ENCODE measurements around the gene CDHR5.

CDHR5 gene

DNA sequence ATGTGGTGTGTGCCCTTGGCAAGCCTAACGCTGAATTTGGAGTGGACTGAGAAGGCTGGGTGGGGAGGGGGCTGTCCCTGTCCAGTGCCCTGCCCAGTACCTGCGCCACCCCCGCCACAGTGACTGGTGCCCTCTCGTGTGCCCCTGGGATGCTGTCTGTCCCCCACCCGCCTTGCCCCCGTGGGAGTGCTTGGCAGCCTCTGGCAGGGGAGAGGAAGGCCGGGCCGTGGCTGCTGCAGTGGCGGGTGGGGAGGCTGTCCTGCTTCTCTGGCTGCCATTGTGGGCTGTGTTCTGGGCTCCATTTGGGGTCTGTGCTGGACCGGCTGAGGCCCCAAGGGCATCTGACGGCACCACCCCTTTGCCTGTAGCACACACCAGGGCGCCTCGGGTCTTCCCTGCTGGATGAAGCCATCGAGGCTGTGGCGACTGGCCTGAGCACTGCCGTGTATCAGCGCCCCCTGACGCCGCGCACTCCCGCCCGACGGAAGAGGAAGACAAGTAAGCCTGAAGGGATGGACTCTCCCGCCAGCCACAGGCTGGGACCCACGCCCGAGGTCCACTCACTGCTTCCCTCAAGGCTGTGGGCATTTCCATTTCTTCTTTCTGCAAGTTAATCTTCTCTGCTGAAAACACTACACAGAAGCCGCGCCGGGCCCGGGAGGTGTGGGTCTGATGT, 26.6 kb downstream of the CDHR5 start:
- H4K91ac ChIP-seq (ENCODE audit: low read depth, low read length, poor library complexity): no peak overlapping the region
- no peak overlapping the region for H2AFZ ChIP-seq (ENCODE audit: low read length)
- H3K79me1 ChIP-seq (ENCODE audit: low read depth, low read length): peaks cover 8% of the 10 kb centered on the region
- H3K36me3 ChIP-seq (replicated peaks in 1 of 2; ENCODE audit: control insufficient read depth in 2 of 2, insufficient read depth in 2 of 2, low read length in 2 of 2): peaks cover 57 to 95% of the 10 kb centered on the region in 2 donors
- no peak overlapping the region for H2BK120ac ChIP-seq (ENCODE audit: low read depth, low read length)
- H3K4me1 ChIP-seq (ENCODE audit: control insufficient read depth in 2 of 2, insufficient read depth in 1 of 2, low read depth in 1 of 2, low read length in 2 of 2): no peaks in the 10 kb centered on the region
- H2BK12ac ChIP-seq (ENCODE audit: low read length): no peak overlapping the region
- H2BK15ac ChIP-seq (ENCODE audit: low read length): no peak overlapping the region
- H3K23ac ChIP-seq (ENCODE audit: low read depth, low read length, poor library complexity): peak overlapping the region; percentile 17
- H2AK5ac ChIP-seq (ENCODE audit: low read depth, low read length): no peak overlapping the region
- no peak overlapping the region for H4K8ac ChIP-seq (ENCODE audit: low read depth, low read length)
- no peak for DNase-seq (ENCODE audit: low spot score)
- H2BK5ac ChIP-seq (ENCODE audit: low read length): peak overlapping the region; percentile 53
- H3K14ac ChIP-seq (ENCODE audit: low read length): no peak overlapping the region
- no peaks in the 10 kb centered on the region for H3K9me3 ChIP-seq (replicated peaks in 1 of 2; ENCODE audit: control insufficient read depth in 2 of 2, insufficient read depth in 1 of 2, low read depth in 1 of 2, low read length in 2 of 2)
- H3K4me3 ChIP-seq (ENCODE audit: low read length in 2 of 2): no peak overlapping the region
- H3K27ac ChIP-seq (replicated peaks; ENCODE audit: low read length): no peak overlapping the region
- H3K18ac ChIP-seq (ENCODE audit: low read length): no peak overlapping the region
- no peak overlapping the region for H3K4ac ChIP-seq (ENCODE audit: low read length)
- H3K9ac ChIP-seq (ENCODE audit: low read depth, low read length, poor library complexity): no peak overlapping the region
- no CpG with 5 or more reads among the region's 30 CpGs for WGBS, 2 donors (ENCODE audit: extremely low coverage in 2 of 2, insufficient read length in 2 of 2, insufficient replicate concordance in 1 of 2)
- H3K27me3 ChIP-seq (ENCODE audit: control insufficient read depth in 3 of 3, insufficient read depth in 3 of 3, low read depth in 1 of 3, low read length in 3 of 3): no peaks in the 10 kb centered on the region
- H3K4me2 ChIP-seq (ENCODE audit: insufficient read depth, low read length, poor library complexity, severe bottlenecking): no peak overlapping the region

DNA sequence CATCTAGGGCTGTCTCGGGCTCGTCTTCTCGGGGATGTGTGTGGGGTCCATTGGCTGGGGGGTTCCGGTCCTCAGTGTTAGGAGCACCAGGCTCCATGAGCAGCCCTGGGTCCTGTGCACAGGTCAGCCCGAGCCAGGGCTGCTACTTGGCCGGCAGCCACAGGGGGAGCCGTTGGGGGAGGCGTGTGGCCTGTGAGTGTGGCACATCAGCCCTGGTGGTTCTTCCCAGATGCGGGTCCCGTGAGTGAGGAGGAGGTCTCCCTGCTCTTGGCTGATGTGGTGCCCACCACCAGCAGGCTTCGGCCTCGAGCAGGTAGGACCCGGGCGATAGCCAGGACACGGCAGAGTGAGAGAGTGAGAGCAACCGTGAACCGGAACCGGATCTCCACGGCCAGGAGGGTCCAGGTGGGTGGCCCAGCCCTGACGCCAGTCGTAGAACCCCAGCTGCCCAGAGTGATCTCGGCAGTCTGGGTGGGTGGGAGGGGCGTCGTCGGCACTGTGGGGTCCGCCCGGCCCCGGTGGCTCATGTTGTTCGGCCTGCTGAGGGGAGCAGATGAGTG, 27.5 kb downstream of the CDHR5 start:
- H3K14ac ChIP-seq (ENCODE audit: low read length): no peak overlapping the region
- H2AFZ ChIP-seq (ENCODE audit: low read length): no peak overlapping the region
- no peak overlapping the region for H2BK12ac ChIP-seq (ENCODE audit: low read length)
- no peak overlapping the region for H3K4me3 ChIP-seq (ENCODE audit: low read length in 2 of 2)
- H3K9me3 ChIP-seq (replicated peaks in 1 of 2; ENCODE audit: control insufficient read depth in 2 of 2, insufficient read depth in 1 of 2, low read depth in 1 of 2, low read length in 2 of 2): no peaks in the 10 kb centered on the region
- H3K4ac ChIP-seq (ENCODE audit: low read length): no peak overlapping the region
- H4K91ac ChIP-seq (ENCODE audit: low read depth, low read length, poor library complexity): no peak overlapping the region
- H3K9ac ChIP-seq (ENCODE audit: low read depth, low read length, poor library complexity): no peak overlapping the region
- H3K18ac ChIP-seq (ENCODE audit: low read length): no peak overlapping the region
- peaks cover 8% of the 10 kb centered on the region for H3K79me1 ChIP-seq (ENCODE audit: low read depth, low read length)
- peaks cover 63 to 95% of the 10 kb centered on the region in 2 donors for H3K36me3 ChIP-seq (replicated peaks in 1 of 2; ENCODE audit: control insufficient read depth in 2 of 2, insufficient read depth in 2 of 2, low read length in 2 of 2)
- peak overlapping the region; percentile 1 for H3K23ac ChIP-seq (ENCODE audit: low read depth, low read length, poor library complexity)
- H3K27ac ChIP-seq (replicated peaks; ENCODE audit: low read length): no peak overlapping the region
- H3K27me3 ChIP-seq (ENCODE audit: control insufficient read depth in 3 of 3, insufficient read depth in 3 of 3, low read depth in 1 of 3, low read length in 3 of 3): no peaks in the 10 kb centered on the region
- DNase-seq (ENCODE audit: low spot score): no peak
- H2AK5ac ChIP-seq (ENCODE audit: low read depth, low read length): no peak overlapping the region
- peak overlapping the region; percentile 88 for H2BK5ac ChIP-seq (ENCODE audit: low read length)
- no peak overlapping the region for H3K4me2 ChIP-seq (ENCODE audit: insufficient read depth, low read length, poor library complexity, severe bottlenecking)
- H3K4me1 ChIP-seq (ENCODE audit: control insufficient read depth in 2 of 2, insufficient read depth in 1 of 2, low read depth in 1 of 2, low read length in 2 of 2): no peaks in the 10 kb centered on the region
- H4K8ac ChIP-seq (ENCODE audit: low read depth, low read length): no peak overlapping the region
- WGBS, 2 donors (ENCODE audit: extremely low coverage in 2 of 2, insufficient read length in 2 of 2, insufficient replicate concordance in 1 of 2): no CpG with 5 or more reads among the region's 29 CpGs
- H2BK120ac ChIP-seq (ENCODE audit: low read depth, low read length): no peak overlapping the region
- no peak overlapping the region for H2BK15ac ChIP-seq (ENCODE audit: low read length)

DNA sequence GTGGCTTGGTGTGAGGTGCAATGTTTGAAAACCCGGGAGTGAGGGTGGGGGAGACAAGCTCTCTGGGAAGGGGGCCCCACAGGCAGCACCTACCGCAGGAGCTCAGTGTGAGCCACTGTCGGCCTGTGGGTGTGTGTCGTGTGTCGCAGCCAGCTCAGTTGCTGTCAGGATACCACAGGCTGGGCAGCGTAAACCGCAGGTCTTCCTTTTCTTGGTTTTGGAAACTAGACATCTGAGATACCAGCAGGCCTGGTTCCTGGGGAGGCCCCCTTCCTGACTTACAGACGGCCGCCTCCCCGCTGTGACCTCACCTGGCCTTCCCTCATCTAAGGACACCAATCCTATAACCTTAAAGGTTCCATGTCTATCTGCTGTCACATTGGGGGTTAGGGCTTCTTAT, 28.4 kb downstream of the CDHR5 start:
- no peaks in the 10 kb centered on the region for H3K4me1 ChIP-seq (ENCODE audit: control insufficient read depth in 2 of 2, insufficient read depth in 1 of 2, low read depth in 1 of 2, low read length in 2 of 2)
- H3K14ac ChIP-seq (ENCODE audit: low read length): no peak overlapping the region
- no peak overlapping the region for H2AFZ ChIP-seq (ENCODE audit: low read length)
- no peak overlapping the region for H2BK120ac ChIP-seq (ENCODE audit: low read depth, low read length)
- no peak overlapping the region for H3K9ac ChIP-seq (ENCODE audit: low read depth, low read length, poor library complexity)
- H2BK5ac ChIP-seq (ENCODE audit: low read length): no peak overlapping the region
- no peak overlapping the region for H3K4me3 ChIP-seq (ENCODE audit: low read length in 2 of 2)
- no peak overlapping the region for H3K4me2 ChIP-seq (ENCODE audit: insufficient read depth, low read length, poor library complexity, severe bottlenecking)
- no peaks in the 10 kb centered on the region for H3K9me3 ChIP-seq (replicated peaks in 1 of 2; ENCODE audit: control insufficient read depth in 2 of 2, insufficient read depth in 1 of 2, low read depth in 1 of 2, low read length in 2 of 2)
- H3K27me3 ChIP-seq (ENCODE audit: control insufficient read depth in 3 of 3, insufficient read depth in 3 of 3, low read depth in 1 of 3, low read length in 3 of 3): no peaks in the 10 kb centered on the region
- no peak overlapping the region for H3K4ac ChIP-seq (ENCODE audit: low read length)
- DNase-seq (ENCODE audit: low spot score): no peak
- H3K27ac ChIP-seq (replicated peaks; ENCODE audit: low read length): no peak overlapping the region
- no peak overlapping the region for H2AK5ac ChIP-seq (ENCODE audit: low read depth, low read length)
- peaks cover 60 to 92% of the 10 kb centered on the region in 2 donors for H3K36me3 ChIP-seq (replicated peaks in 1 of 2; ENCODE audit: control insufficient read depth in 2 of 2, insufficient read depth in 2 of 2, low read length in 2 of 2)
- H2BK15ac ChIP-seq (ENCODE audit: low read length): no peak overlapping the region
- H4K8ac ChIP-seq (ENCODE audit: low read depth, low read length): no peak overlapping the region
- peaks cover 6% of the 10 kb centered on the region for H3K79me1 ChIP-seq (ENCODE audit: low read depth, low read length)
- WGBS, 2 donors (ENCODE audit: extremely low coverage in 2 of 2, insufficient read length in 2 of 2, insufficient replicate concordance in 1 of 2): no CpG with 5 or more reads among the region's 10 CpGs
- H4K91ac ChIP-seq (ENCODE audit: low read depth, low read length, poor library complexity): no peak overlapping the region
- no peak overlapping the region for H3K18ac ChIP-seq (ENCODE audit: low read length)
- no peak overlapping the region for H2BK12ac ChIP-seq (ENCODE audit: low read length)
- H3K23ac ChIP-seq (ENCODE audit: low read depth, low read length, poor library complexity): no peak overlapping the region

DNA sequence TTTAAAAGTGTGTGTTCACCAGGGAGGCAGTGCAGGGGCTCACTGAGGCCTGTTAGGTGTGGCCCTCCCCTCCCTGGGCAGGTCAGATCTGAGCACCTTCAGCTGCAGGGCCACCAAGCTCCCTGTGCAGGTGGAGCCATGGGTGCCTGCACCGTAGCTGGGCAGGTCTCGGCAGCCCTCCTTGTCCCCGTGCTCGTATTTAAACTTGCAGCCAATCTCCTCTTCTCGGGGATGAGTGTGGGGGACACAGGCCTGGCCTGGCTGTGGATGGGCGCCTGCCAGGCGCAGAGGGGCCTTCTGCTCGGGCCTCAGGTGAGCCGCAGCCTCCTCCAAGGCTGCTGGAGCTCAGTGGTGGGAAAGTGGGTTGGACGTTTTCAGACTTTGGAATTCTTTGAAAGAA, 29.4 kb downstream of the CDHR5 start:
- no peaks in the 10 kb centered on the region for H3K9me3 ChIP-seq (replicated peaks in 1 of 2; ENCODE audit: control insufficient read depth in 2 of 2, insufficient read depth in 1 of 2, low read depth in 1 of 2, low read length in 2 of 2)
- H4K91ac ChIP-seq (ENCODE audit: low read depth, low read length, poor library complexity): no peak overlapping the region
- H3K4ac ChIP-seq (ENCODE audit: low read length): peak overlapping the region; percentile 66
- no CpG with 5 or more reads among the region's 10 CpGs for WGBS, 2 donors (ENCODE audit: extremely low coverage in 2 of 2, insufficient read length in 2 of 2, insufficient replicate concordance in 1 of 2)
- no peak overlapping the region for H2BK12ac ChIP-seq (ENCODE audit: low read length)
- peak overlapping the region; percentile 8 for H3K18ac ChIP-seq (ENCODE audit: low read length)
- no peak overlapping the region for H2AFZ ChIP-seq (ENCODE audit: low read length)
- H3K27me3 ChIP-seq (ENCODE audit: control insufficient read depth in 3 of 3, insufficient read depth in 3 of 3, low read depth in 1 of 3, low read length in 3 of 3): no peaks in the 10 kb centered on the region
- H4K8ac ChIP-seq (ENCODE audit: low read depth, low read length): no peak overlapping the region
- no peaks in the 10 kb centered on the region for H3K4me1 ChIP-seq (ENCODE audit: control insufficient read depth in 2 of 2, insufficient read depth in 1 of 2, low read depth in 1 of 2, low read length in 2 of 2)
- H3K36me3 ChIP-seq (replicated peaks in 1 of 2; ENCODE audit: control insufficient read depth in 2 of 2, insufficient read depth in 2 of 2, low read length in 2 of 2): peaks cover 60 to 96% of the 10 kb centered on the region in 2 donors
- H3K23ac ChIP-seq (ENCODE audit: low read depth, low read length, poor library complexity): peak overlapping the region; percentile 55
- peak overlapping the region; percentile 12 for H3K9ac ChIP-seq (ENCODE audit: low read depth, low read length, poor library complexity)
- H3K4me2 ChIP-seq (ENCODE audit: insufficient read depth, low read length, poor library complexity, severe bottlenecking): no peak overlapping the region
- no peak overlapping the region for H2AK5ac ChIP-seq (ENCODE audit: low read depth, low read length)
- H2BK120ac ChIP-seq (ENCODE audit: low read depth, low read length): no peak overlapping the region
- no peak overlapping the region for H2BK5ac ChIP-seq (ENCODE audit: low read length)
- H3K14ac ChIP-seq (ENCODE audit: low read length): peak overlapping the region; percentile 8
- no peak overlapping the region for H3K27ac ChIP-seq (replicated peaks; ENCODE audit: low read length)
- no peak overlapping the region for H2BK15ac ChIP-seq (ENCODE audit: low read length)
- peaks cover 6% of the 10 kb centered on the region for H3K79me1 ChIP-seq (ENCODE audit: low read depth, low read length)
- H3K4me3 ChIP-seq (ENCODE audit: low read length in 2 of 2): no peak overlapping the region
- DNase-seq (ENCODE audit: low spot score): no peak

All from neuronal stem cell (in vitro differentiated cells).